GM12878 (cell line): ENCODE data around the gene MAP2K4.

Source experiments
- CBFB ChIP-seq: IDR thresholded peaks from 2 replicates; pipeline ENCODE4 v1.6.1; 2016; ENCODE audit warnings: antibody characterized with exemption, low read depth
- EZH2 ChIP-seq: IDR thresholded peaks from 2 replicates; pipeline ENCODE4 v1.6.1; 2012; ENCODE audit warnings: low read depth, mild to moderate bottlenecking, control low read depth, inconsistent platforms, low read length, borderline replicate concordance; ENCODE audit not compliant: control insufficient read depth
- MEF2A ChIP-seq: IDR thresholded peaks from 2 replicates; pipeline ENCODE4 v1.6.1; 2011; ENCODE audit warnings: low read depth, mild to moderate bottlenecking, low read length, moderate library complexity; ENCODE audit not compliant: insufficient read depth
- NR2F1 ChIP-seq: fragments of 450-650 bp; conservative IDR thresholded peaks from 2 replicates; pipeline ENCODE4 v1.6.1; 2017; ENCODE audit warnings: mild to moderate bottlenecking
- PML ChIP-seq: IDR thresholded peaks from 2 replicates; pipeline ENCODE4 v1.6.1; 2012; ENCODE audit warnings: low read length, inconsistent platforms
- POLR2AphosphoS2 ChIP-seq: IDR thresholded peaks from 2 replicates; pipeline ENCODE4 v1.6.1; 2011; ENCODE audit warnings: low read depth, mild to moderate bottlenecking, low read length, improper control_type of control experiment, moderate library complexity
- ZNF384 ChIP-seq: IDR thresholded peaks from 2 replicates; pipeline ENCODE4 v1.6.1; 2012; ENCODE audit warnings: low read depth, mild to moderate bottlenecking, low read length, improper control_type of control experiment, borderline replicate concordance
- ZZZ3 ChIP-seq: IDR thresholded peaks from 2 replicates; pipeline ENCODE4 v1.6.1; 2011; ENCODE audit warnings: low read depth; ENCODE audit not compliant: control insufficient read depth, insufficient read length
- TF ChIP-seq, protein P1 (sequence below), 3 experiments: IDR thresholded peaks in 2 of 3; conservative IDR thresholded peaks in 1 of 3; 2 replicates each; pipeline ENCODE4 v1.5.1; 2011; ENCODE audit warnings: low read depth in 3 of 3, low read length in 3 of 3, mild to moderate bottlenecking in 3 of 3, control low read depth in 2 of 3, moderate library complexity in 2 of 3, inconsistent platforms in 1 of 3, mixed read lengths in 1 of 3; ENCODE audit not compliant: control insufficient read depth in 2 of 3, insufficient read depth in 1 of 3; ENCODE audit errors: extremely low read depth in 1 of 3

DNA sequence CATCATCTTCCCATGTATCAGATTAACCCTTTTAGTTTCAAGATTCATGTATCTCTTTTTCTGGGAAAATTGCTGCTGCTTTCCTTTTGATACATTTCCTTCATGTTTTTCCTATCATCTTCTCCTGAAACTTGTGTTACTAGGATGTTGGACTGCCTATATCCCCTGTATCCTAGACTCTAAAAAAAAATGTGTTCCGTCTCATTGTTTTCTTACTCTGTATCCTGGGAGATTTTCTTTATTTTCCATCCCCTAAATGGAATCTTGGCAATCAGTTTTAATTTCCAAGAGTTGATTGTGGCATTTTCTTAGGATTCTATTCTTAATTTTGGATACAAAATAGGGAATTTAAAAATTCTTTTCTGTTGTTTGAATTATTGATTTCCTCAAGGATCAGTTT lies 36.8 kb downstream of the MAP2K4 start:
- TF ChIP-seq, protein P1, sequence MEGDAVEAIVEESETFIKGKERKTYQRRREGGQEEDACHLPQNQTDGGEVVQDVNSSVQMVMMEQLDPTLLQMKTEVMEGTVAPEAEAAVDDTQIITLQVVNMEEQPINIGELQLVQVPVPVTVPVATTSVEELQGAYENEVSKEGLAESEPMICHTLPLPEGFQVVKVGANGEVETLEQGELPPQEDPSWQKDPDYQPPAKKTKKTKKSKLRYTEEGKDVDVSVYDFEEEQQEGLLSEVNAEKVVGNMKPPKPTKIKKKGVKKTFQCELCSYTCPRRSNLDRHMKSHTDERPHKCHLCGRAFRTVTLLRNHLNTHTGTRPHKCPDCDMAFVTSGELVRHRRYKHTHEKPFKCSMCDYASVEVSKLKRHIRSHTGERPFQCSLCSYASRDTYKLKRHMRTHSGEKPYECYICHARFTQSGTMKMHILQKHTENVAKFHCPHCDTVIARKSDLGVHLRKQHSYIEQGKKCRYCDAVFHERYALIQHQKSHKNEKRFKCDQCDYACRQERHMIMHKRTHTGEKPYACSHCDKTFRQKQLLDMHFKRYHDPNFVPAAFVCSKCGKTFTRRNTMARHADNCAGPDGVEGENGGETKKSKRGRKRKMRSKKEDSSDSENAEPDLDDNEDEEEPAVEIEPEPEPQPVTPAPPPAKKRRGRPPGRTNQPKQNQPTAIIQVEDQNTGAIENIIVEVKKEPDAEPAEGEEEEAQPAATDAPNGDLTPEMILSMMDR (IDR thresholded peaks at IDR 0.05 in 2 of 3, conservative IDR thresholded peaks at IDR 0.05 in 1 of 3; ENCODE audit: control insufficient read depth in 2 of 3, extremely low read depth in 1 of 3, insufficient read depth in 1 of 3, low read depth in 3 of 3, low read length in 3 of 3): no peak
- TF ChIP-seq MEF2A (no peak), PML (no peak), CBFB (no peak), NR2F1 (no peak), ZZZ3 (no peak), EZH2 (no peak), ZNF384 (no peak), POLR2AphosphoS2 (no peak)
